Caco-2 (cell line): Measurements from ENCODE around the gene RARRES1. TPM values are rescaled to one million over a fixed set of nuclear protein-coding genes. Genes with fewer than 3 reads are reported as not detected.

ENCODE experiments used
- BruUV-seq: library from RNA; stranded (reverse); fragments of 400-500 nt; replicated peaks from 2 replicates; lab custom pipeline; 2021; lab: Mats Ljungman, UMichigan
- CTCF ChIA-PET: fragments of 300-600 bp; sonication (Branson Sonifier 250); formaldehyde crosslinking; loops from one replicate; lab custom pipeline; 2022; ENCODE audit warnings: antibody characterized with exemption; lab: Charles Lee
- POLR2A ChIA-PET: fragments of 300-600 bp; sonication (Branson Sonifier 250); formaldehyde crosslinking; loops from one replicate; lab custom pipeline; 2022; ENCODE audit warnings: antibody characterized with exemption; lab: Charles Lee
- DNase-seq, 2 experiments: peaks; one replicate each; pipeline versions ENCODE4 v3.0.0 to v3.0.0-alpha.2; 2020 to 2022
- H3K27me3 ChIP-seq: replicated peaks from 2 replicates; pipeline ENCODE4 v1.6.0; 2011; ENCODE audit warnings: low read length; ENCODE audit not compliant: control insufficient read depth, insufficient read depth
- H3K36me3 ChIP-seq: 2 replicates; pipeline ENCODE4 v1.5.1; 2011; ENCODE audit warnings: low read length; ENCODE audit not compliant: control insufficient read depth, insufficient read depth
- H3K4me1 ChIP-seq: fragments of 250-450 bp; sonication (Bioruptor Pico); 2 replicates; pipeline ENCODE4 v1.5.1; 2020; ENCODE audit warnings: mild to moderate bottlenecking
- H3K4me3 ChIP-seq: 2 replicates; pipeline ENCODE4 v1.5.1; 2011; ENCODE audit warnings: low read depth, mild to moderate bottlenecking, control low read depth, low read length
- H3K9me3 ChIP-seq: fragments of 250-450 bp; sonication (Bioruptor Pico); 2 replicates; pipeline ENCODE4 v1.5.1; 2020; ENCODE audit warnings: mild to moderate bottlenecking, moderate library complexity
- H3K27ac Mint-ChIP-seq: one replicate; pipeline ENCODE4 v1.8.0; 2022; ENCODE audit warnings: mixed read lengths; ENCODE audit not compliant: unreplicated experiment
- H3K27me3 Mint-ChIP-seq: one replicate; pipeline ENCODE4 v1.8.0; 2022; ENCODE audit warnings: mixed read lengths; ENCODE audit not compliant: insufficient read depth, unreplicated experiment
- H3K36me3 Mint-ChIP-seq: one replicate; pipeline ENCODE4 v1.8.0; 2022; ENCODE audit warnings: mild to moderate bottlenecking, mixed read lengths; ENCODE audit not compliant: insufficient read depth, unreplicated experiment
- H3K4me1 Mint-ChIP-seq: one replicate; pipeline ENCODE4 v1.8.0; 2022; ENCODE audit warnings: low read depth, mixed read lengths; ENCODE audit not compliant: unreplicated experiment
- H3K4me3 Mint-ChIP-seq: one replicate; pipeline ENCODE4 v1.8.0; 2022; ENCODE audit warnings: mild to moderate bottlenecking, moderate library complexity, mixed read lengths; ENCODE audit not compliant: unreplicated experiment
- H3K9me3 Mint-ChIP-seq: one replicate; pipeline ENCODE4 v1.8.0; 2022; ENCODE audit warnings: mixed read lengths; ENCODE audit not compliant: unreplicated experiment
- CTCF ChIP-seq, 2 experiments: fragments of 200-600 bp in 1 of 2; IDR thresholded peaks; 1 replicate in 1 of 2; 2 replicates in 1 of 2; pipeline versions ENCODE4 v1.5.1 to v1.8.0; 2011 to 2022; ENCODE audit warnings: antibody characterized with exemption in 1 of 2, control low read depth in 1 of 2, inconsistent platforms in 1 of 2, low read depth in 1 of 2, low read length in 1 of 2, mild to moderate bottlenecking in 1 of 2, moderate library complexity in 1 of 2; ENCODE audit not compliant: insufficient read depth in 1 of 2, severe bottlenecking in 1 of 2, unreplicated experiment in 1 of 2
- intact Hi-C: fragments of 100-400 bp; cut with micrococcal nuclease; formaldehyde crosslinking; loops from one replicate; pipeline ENCODE4 v1.10.0; 2022; ENCODE audit not compliant: unreplicated experiment
- total RNA-seq: library from RNA; stranded (reverse); gene quantifications from 2 replicates; pipeline ENCODE4 v1.2.3, GENCODE V29; 2022

The RARRES1 gene
- total RNA-seq, 1 experiment from 2014 or later = 9.0 TPM

DNA sequence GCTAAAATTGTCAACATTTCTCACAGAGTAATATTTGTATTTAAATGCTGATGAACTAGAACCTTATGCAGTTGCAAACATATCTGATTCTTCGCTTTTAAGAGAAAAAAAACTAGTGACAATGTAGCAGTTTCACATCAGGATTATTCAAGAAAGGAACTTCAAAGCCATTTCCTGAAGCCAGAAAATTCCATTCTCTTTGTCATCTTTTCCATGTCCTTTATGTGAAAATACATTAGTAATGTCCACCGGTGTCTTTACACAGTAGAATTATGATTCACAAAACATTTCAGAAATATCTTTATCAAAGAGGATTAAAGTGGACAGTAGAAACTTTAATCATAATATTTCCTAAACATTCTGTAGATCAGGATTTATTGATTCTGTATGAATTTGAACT, 47.1 kb downstream of the RARRES1 start:
- no TSS peak for BruUV-seq
- POLR2A ChIA-PET = no interaction called here
- H3K9me3 Mint-ChIP-seq = no peaks in the 10 kb centered on the region

GRCh38 chr3:158683230-158683962, 48.9 kb downstream of the RARRES1 start:
- no peak for TF ChIP-seq CTCF (IDR thresholded peaks at IDR 0.05; ENCODE audit: insufficient read depth in 1 of 2, low read depth in 1 of 2, low read length in 1 of 2, severe bottlenecking in 1 of 2, unreplicated experiment in 1 of 2)
- Mint-ChIP-seq H3K4me1 (no peaks in the 10 kb centered on the region), H3K4me3 (no peak overlapping the region), H3K27me3 (no peaks in the 10 kb centered on the region), H3K9me3 (no peaks in the 10 kb centered on the region), H3K27ac (no peak overlapping the region), H3K36me3 (no peaks in the 10 kb centered on the region)
- Histone ChIP-seq H3K36me3 (no peaks in the 10 kb centered on the region), H3K9me3 (no peaks in the 10 kb centered on the region), H3K4me3 (no peak overlapping the region), H3K4me1 (no peaks in the 10 kb centered on the region), H3K27me3 (no peaks in the 10 kb centered on the region)
- DNase-seq = no peak
- ChIA-PET CTCF (no interaction called here), POLR2A (no interaction called here)
- intact Hi-C loops = no loop called here
- BruUV-seq = no TSS peak

More for the DNA sequence above, 47.1 kb downstream of the RARRES1 start:
- Histone ChIP-seq H3K27me3 (no peaks in the 10 kb centered on the region), H3K4me1 (no peaks in the 10 kb centered on the region), H3K36me3 (no peaks in the 10 kb centered on the region), H3K9me3 (no peaks in the 10 kb centered on the region), H3K4me3 (no peak overlapping the region)
- TF ChIP-seq CTCF (IDR thresholded peaks at IDR 0.05; ENCODE audit: insufficient read depth in 1 of 2, low read depth in 1 of 2, low read length in 1 of 2, severe bottlenecking in 1 of 2, unreplicated experiment in 1 of 2) = no peak
- CTCF ChIA-PET = no interaction called here
- intact Hi-C loops = no loop called here
- no peak overlapping the region for H3K27ac Mint-ChIP-seq
- H3K36me3 Mint-ChIP-seq = peaks cover 5% of the 10 kb centered on the region
- no peaks in the 10 kb centered on the region for H3K27me3 Mint-ChIP-seq
- no peaks in the 10 kb centered on the region for H3K4me1 Mint-ChIP-seq
- DNase-seq = no peak
- H3K4me3 Mint-ChIP-seq = no peak overlapping the region

GRCh38 chr3:158680861-158681260, 51.4 kb downstream of the RARRES1 start:
- DNase-seq = no peak
- Mint-ChIP-seq H3K4me1 (no peaks in the 10 kb centered on the region), H3K27ac (no peak overlapping the region), H3K27me3 (no peaks in the 10 kb centered on the region), H3K9me3 (no peaks in the 10 kb centered on the region), H3K36me3 (no peaks in the 10 kb centered on the region), H3K4me3 (no peak overlapping the region)
- Histone ChIP-seq H3K9me3 (no peaks in the 10 kb centered on the region), H3K36me3 (no peaks in the 10 kb centered on the region), H3K4me1 (no peaks in the 10 kb centered on the region), H3K27me3 (no peaks in the 10 kb centered on the region), H3K4me3 (no peak overlapping the region)
- TF ChIP-seq CTCF (IDR thresholded peaks at IDR 0.05; ENCODE audit: insufficient read depth in 1 of 2, low read depth in 1 of 2, low read length in 1 of 2, severe bottlenecking in 1 of 2, unreplicated experiment in 1 of 2) = no peak
- intact Hi-C loops = no loop called here
- ChIA-PET CTCF (no interaction called here), POLR2A (no interaction called here)
- BruUV-seq = no TSS peak
